Peyer's patch (tissue), 4 donors: ENCODE results near the gene ZMIZ1. TPM values are rescaled to one million over a fixed set of nuclear protein-coding genes. Genes with fewer than 3 reads are reported as not detected.

Source experiments
- DNase-seq, 3 donors: peaks; one replicate each; pipeline ENCODE4 v3.0.0-alpha.2; 2017 to 2019
- H3K27ac ChIP-seq, 4 donors: fragments of 200-600 bp; sonication (generic); one replicate each; pipeline ENCODE4 v1.5.1; 2016 to 2019
- H3K27me3 ChIP-seq, 2 donors: fragments of 200-600 bp; sonication (generic); one replicate each; pipeline ENCODE4 v1.5.1; 2019
- H3K36me3 ChIP-seq, 3 donors: fragments of 200-600 bp; sonication (generic); one replicate each; pipeline ENCODE4 v1.5.1; 2016 to 2019
- H3K4me1 ChIP-seq, 4 donors: fragments of 200-600 bp; sonication (generic); one replicate each; pipeline ENCODE4 v1.5.1; 2016 to 2019
- H3K4me3 ChIP-seq, 4 donors: fragments of 200-600 bp; sonication (generic); 1 replicate in 3 of 4; 2 replicates in 1 of 4; pipeline ENCODE4 v1.5.1; 2016 to 2019; ENCODE audit warnings: mild to moderate bottlenecking in 1 of 4
- H3K9me3 ChIP-seq, 4 donors: fragments of 200-600 bp; sonication (generic); one replicate each; pipeline ENCODE4 v1.5.1; 2016 to 2019; ENCODE audit warnings: mild to moderate bottlenecking in 1 of 4
- POLR2A ChIP-seq, 2 donors: fragments of 450-650 bp; IDR thresholded peaks; one replicate each; pipeline ENCODE4 v1.5.1; 2017; ENCODE audit warnings: antibody characterized with exemption in 2 of 2, mild to moderate bottlenecking in 2 of 2, moderate library complexity in 2 of 2
- total RNA-seq, 4 donors: library from RNA; depleted of rRNA; stranded (reverse); fragments of >200 nt; gene quantifications; one replicate each; pipeline ENCODE4 v1.1.0, GENCODE V29; 2016
- TF ChIP-seq, protein P1 (sequence below), 6 experiments: fragments of 450-650 bp in 4 of 6; fragments of 200-600 bp in 2 of 6; sonication (generic) in 1 of 6; IDR thresholded peaks; one replicate each; pipeline ENCODE4 v1.5.1; 2017 to 2019; ENCODE audit warnings: antibody characterized with exemption in 6 of 6, mild to moderate bottlenecking in 3 of 6, moderate library complexity in 1 of 6

ZMIZ1 gene
- total RNA-seq, 4 donors from 2014 or later, result 40.4 to 86.7 (median 73.2) TPM

DNA sequence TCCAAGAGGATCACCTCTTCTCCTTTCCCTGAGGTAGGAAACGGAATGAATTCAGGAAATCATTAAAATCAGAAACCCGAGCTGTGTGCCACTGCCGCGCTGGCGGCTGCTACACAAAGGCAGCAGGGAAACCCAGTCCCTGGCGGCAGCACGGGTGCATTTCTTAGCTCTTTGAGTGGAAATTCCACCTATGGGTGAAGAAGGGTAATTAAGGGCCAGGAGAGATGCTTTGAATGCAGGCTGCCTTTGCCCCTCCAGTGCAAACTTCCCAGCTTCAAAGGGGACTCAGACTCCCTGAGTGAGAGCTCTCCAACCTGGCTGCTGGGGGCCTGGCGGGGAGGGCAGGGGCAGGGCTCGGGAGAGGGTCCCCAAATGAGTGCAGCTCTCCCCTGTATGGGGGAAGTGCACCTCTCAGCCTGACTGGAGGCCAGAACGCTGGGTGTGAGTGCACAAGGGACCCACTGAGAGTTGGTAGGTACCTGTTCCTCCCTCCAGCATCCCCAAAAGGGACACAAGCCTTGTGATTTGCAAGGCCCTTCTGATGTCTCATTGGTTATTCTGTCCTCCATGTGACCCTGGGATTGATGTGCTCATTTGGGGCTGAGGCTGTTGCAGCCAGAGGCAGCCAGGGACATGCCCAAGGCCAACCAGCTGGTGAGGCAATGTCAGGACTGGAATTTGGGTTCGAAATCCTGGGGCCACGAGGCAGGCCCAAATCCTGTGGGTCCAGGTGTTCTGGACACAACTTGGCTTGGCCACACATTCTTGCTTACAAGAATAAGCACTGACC is 16.3 kb upstream of the ZMIZ1 start:
- peak in 2 of 3 donors; percentile 44 to 48 for DNase-seq
- H3K27me3 ChIP-seq, result no peaks in the 10 kb centered on the region
- H3K27ac ChIP-seq, result no peak overlapping the region

DNA sequence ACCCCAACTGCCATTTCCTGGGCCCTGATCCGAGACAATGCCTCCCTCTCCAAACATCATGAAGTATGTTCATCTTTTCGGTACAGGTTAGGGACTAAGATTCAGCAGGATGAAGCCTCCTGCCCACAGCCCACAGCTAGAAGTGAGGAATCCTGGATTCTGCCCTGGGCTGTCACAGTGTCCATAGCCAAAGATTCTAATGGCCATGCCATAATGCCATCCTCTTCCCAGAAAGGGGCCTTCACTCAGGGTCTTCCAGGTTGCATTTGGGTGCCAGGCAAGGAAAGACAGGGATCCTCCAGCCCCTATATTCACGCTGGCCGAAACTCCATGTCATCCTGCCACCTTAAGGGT is 15.7 kb upstream of the ZMIZ1 start:
- H3K4me1 ChIP-seq, result peaks cover 3 to 48% (median 10%) of the 10 kb centered on the region in 4 donors
- H3K27me3 ChIP-seq, result no peaks in the 10 kb centered on the region
- no peak overlapping the region for H3K27ac ChIP-seq
- peak in 1 of 3 donors; percentile 30 for DNase-seq
- H3K36me3 ChIP-seq, result no peaks in the 10 kb centered on the region
- H3K4me3 ChIP-seq, result no peak overlapping the region
- TF ChIP-seq, protein P1, sequence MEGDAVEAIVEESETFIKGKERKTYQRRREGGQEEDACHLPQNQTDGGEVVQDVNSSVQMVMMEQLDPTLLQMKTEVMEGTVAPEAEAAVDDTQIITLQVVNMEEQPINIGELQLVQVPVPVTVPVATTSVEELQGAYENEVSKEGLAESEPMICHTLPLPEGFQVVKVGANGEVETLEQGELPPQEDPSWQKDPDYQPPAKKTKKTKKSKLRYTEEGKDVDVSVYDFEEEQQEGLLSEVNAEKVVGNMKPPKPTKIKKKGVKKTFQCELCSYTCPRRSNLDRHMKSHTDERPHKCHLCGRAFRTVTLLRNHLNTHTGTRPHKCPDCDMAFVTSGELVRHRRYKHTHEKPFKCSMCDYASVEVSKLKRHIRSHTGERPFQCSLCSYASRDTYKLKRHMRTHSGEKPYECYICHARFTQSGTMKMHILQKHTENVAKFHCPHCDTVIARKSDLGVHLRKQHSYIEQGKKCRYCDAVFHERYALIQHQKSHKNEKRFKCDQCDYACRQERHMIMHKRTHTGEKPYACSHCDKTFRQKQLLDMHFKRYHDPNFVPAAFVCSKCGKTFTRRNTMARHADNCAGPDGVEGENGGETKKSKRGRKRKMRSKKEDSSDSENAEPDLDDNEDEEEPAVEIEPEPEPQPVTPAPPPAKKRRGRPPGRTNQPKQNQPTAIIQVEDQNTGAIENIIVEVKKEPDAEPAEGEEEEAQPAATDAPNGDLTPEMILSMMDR (IDR thresholded peaks at IDR 0.05), result no peak
- TF ChIP-seq POLR2A (IDR thresholded peaks at IDR 0.05), result no peak
- no peaks in the 10 kb centered on the region for H3K9me3 ChIP-seq

More for the DNA sequence above, 16.3 kb upstream of the ZMIZ1 start:
- Histone ChIP-seq H3K4me3 (no peak overlapping the region), H3K9me3 (no peaks in the 10 kb centered on the region), H3K36me3 (no peaks in the 10 kb centered on the region), H3K4me1 (peaks cover 9 to 46% (median 14%) of the 10 kb centered on the region in 4 donors)
- TF ChIP-seq, protein P1 (IDR thresholded peaks at IDR 0.05), result peak in 3 of 6 experiments; percentile 43 to 55 (median 50)
- no peak for TF ChIP-seq POLR2A (IDR thresholded peaks at IDR 0.05)

DNA sequence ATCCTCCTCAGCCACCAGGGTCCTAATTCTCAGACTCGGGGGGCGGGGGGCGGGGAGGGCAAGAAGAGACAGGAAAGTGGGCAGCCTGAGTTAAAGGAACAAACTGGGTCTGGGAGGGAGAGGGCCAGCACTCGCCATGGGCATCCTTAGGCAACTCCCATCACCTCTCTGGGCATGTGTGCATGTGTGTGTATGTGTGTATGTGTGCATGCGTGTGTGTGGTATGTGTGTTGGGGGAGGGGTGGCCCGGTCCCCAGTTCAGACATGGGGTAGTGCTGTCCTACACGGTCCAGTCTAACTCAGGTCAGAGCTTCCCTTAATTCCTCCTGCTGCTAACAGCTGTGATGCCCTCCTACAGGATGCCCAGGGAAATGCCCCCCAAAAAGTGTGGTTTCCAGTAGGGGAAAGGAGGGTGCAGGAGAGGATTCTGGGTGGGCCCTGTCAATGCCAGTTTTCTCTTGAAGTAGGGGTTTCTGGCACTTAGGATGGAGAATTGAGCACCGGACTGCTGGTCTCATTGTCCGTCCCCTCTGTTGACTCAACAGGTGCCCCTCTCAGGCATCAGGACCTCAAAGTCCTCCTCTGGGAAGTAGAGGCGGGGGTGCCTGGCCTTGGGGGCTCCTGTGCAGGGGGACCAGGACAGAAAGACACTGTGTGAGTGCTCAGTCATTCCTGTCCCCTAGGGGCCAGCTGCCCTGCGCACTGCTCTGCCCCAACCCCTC is 15.1 kb upstream of the ZMIZ1 start:
- Histone ChIP-seq H3K9me3 (no peaks in the 10 kb centered on the region), H3K27me3 (no peaks in the 10 kb centered on the region), H3K4me1 (peaks cover 0 to 48% (median 5%) of the 10 kb centered on the region in 4 donors), H3K4me3 (no peak overlapping the region), H3K36me3 (no peaks in the 10 kb centered on the region), H3K27ac (no peak overlapping the region)
- DNase-seq, result peak in 1 of 3 donors; percentile 38
- TF ChIP-seq POLR2A (IDR thresholded peaks at IDR 0.05), result no peak
- TF ChIP-seq, protein P1 (IDR thresholded peaks at IDR 0.05), result no peak

DNA sequence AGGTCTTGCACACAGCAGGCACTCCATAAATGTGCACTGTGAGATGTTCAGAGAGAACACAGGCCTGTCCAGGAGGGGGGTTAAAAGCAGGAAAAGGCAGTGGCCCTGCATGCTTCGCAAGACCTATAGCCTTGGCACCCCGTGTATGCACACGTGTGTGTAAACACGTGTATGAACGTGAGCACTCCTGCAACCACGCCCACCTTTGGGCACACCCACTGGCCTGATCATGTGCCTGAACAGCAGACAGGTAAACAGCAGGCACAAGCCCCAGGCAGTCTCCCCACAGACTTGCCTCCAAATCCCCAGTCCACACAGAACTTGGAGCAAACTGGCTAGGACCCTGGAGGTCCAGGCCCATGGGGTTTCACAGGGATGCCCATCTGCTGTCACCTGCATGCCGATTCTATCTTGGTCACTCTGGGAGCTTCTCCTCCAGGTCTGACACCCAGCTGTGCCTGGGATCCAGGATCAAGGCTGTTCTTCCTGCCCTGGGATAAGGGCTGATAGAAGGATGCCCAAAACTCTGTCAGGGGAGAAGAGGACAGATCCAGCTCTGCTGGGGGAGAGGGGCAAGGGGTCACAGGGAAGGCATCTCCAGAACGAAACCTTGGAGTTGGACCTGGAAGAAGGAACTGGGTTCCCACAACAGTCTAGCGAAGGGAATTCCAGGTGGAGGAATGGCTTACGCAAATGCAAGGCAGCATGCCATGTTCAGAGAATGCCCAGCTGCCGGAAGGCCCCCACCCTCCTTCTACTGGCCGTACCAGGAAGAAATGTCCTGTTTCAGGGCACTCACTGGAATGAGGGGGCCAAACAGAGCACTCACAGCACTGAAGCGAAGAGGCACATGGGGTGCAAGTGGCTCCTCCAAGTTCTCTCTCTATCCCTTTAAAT is 14.3 kb upstream of the ZMIZ1 start:
- peak overlapping the region in 2 of 4 donors; percentile 21 to 35 for H3K27ac ChIP-seq
- peak in 2 of 3 donors; percentile 80 to 84 for DNase-seq
- H3K4me3 ChIP-seq, result no peak overlapping the region
- H3K4me1 ChIP-seq, result peaks cover 0 to 49% (median 1%) of the 10 kb centered on the region in 4 donors
- no peaks in the 10 kb centered on the region for H3K9me3 ChIP-seq
- H3K36me3 ChIP-seq, result no peaks in the 10 kb centered on the region
- H3K27me3 ChIP-seq, result no peaks in the 10 kb centered on the region
- TF ChIP-seq POLR2A (IDR thresholded peaks at IDR 0.05), result no peak
- TF ChIP-seq, protein P1 (IDR thresholded peaks at IDR 0.05), result no peak

DNA sequence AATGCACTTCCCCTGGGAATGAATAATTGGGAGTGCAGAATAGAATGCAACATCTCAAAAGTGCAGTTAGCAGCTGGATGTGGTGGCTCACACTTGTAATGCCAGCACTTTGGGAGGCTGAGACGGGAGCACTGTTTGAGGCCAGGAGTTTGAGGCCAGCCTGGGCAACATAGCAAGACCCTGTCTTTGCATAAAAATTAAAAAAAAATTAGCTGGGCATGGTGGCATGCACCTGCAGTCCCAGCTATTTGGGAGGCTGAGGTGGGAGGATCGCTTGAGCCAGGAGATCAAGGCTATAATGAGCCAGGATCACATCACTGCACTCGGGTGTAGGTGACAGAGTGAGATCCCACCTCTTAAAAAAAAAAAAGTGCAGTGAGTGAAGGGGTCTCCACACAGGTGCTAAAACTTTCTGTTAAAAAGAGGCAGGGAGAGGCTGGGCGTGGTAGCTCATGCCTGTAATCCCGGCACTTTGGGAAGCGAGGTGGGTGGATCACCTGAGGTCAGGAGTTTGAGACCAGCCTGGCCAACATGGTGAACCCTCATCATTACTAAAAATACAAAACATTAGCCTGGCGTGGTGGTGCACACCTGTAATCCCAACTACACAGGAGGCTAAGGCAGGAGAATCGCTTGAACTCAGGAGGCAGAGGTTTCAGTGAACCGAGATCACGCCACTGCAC is 13.5 kb upstream of the ZMIZ1 start:
- DNase-seq, result peak in 2 of 3 donors; percentile 13 to 21
- H3K9me3 ChIP-seq, result no peaks in the 10 kb centered on the region
- H3K36me3 ChIP-seq, result no peaks in the 10 kb centered on the region
- H3K4me1 ChIP-seq, result peaks cover 0 to 52% (median 7%) of the 10 kb centered on the region in 4 donors
- TF ChIP-seq POLR2A (IDR thresholded peaks at IDR 0.05), result no peak
- H3K27me3 ChIP-seq, result no peaks in the 10 kb centered on the region
- H3K4me3 ChIP-seq, result no peak overlapping the region
- no peak overlapping the region for H3K27ac ChIP-seq
